HepG2 (cell line): Measurements from ENCODE around the gene DUSP9. TPM values are rescaled to one million over a fixed set of nuclear protein-coding genes. Genes with fewer than 3 reads are reported as not detected.

Source experiments
- GABPB1 ChIP-seq: IDR thresholded peaks from 2 replicates; pipeline ENCODE4 v1.6.1; 2016; ENCODE audit warnings: mild to moderate bottlenecking, missing genetic modification reagents, moderate library complexity, missing compliant biosample characterization
- PITX1 ChIP-seq: sonication (generic); formaldehyde crosslinking; IDR thresholded peaks from 2 replicates; pipeline ENCODE4 v1.5.1; 2020; ENCODE audit warnings: mild to moderate bottlenecking, missing genetic modification reagents
- RXRB ChIP-seq: IDR thresholded peaks from 2 replicates; pipeline ENCODE4 v1.6.1; 2016; ENCODE audit warnings: borderline replicate concordance, missing genetic modification reagents, missing compliant biosample characterization
- ZBTB7B ChIP-seq: sonication (generic); formaldehyde crosslinking; IDR thresholded peaks from 2 replicates; pipeline ENCODE4 v1.4.0; 2020; ENCODE audit warnings: missing genetic modification reagents
- ZC3H4 ChIP-seq: sonication (generic); formaldehyde crosslinking; IDR thresholded peaks from 2 replicates; pipeline ENCODE4 v1.4.0; 2020; ENCODE audit warnings: missing genetic modification reagents, borderline replicate concordance
- ZFY ChIP-seq: sonication (generic); formaldehyde crosslinking; IDR thresholded peaks from 2 replicates; pipeline ENCODE4 v1.4.0; 2020; ENCODE audit warnings: missing genetic modification reagents
- polyA plus RNA-seq, 8 experiments: library from polyadenylated mRNA; depleted of rRNA in 3 of 8; stranded (reverse) in 7 of 8; unstranded in 1 of 8; fragments of >200 nt; fragmentation: Illumina TruSeq in 4 of 8; extraction: Trizol in 4 of 8; gene quantifications; 2 replicates each; pipeline versions ENCODE4 v1.2.1 to v1.2.3, GENCODE V29; 2011 to 2016; ENCODE audit warnings: low read depth in 4 of 8, missing spikeins in 1 of 8, mixed read lengths in 1 of 8; ENCODE audit not compliant: insufficient read depth in 1 of 8
- total RNA-seq, 5 experiments: library from RNA; depleted of rRNA; stranded (reverse); fragments of >200 nt; fragmentation: Illumina TruSeq; extraction: Trizol; gene quantifications; 2 replicates each; pipeline ENCODE4 v1.2.3, GENCODE V29; 2016; ENCODE audit warnings: low read depth in 1 of 5
- TF ChIP-seq, protein P1 (sequence below): sonication (generic); formaldehyde crosslinking; IDR thresholded peaks from one replicate; pipeline ENCODE4 v1.5.1; 2020; ENCODE audit warnings: mild to moderate bottlenecking, missing genetic modification reagents; ENCODE audit errors: not compliant biosample characterization
- TF ChIP-seq, protein P2 (sequence below): IDR thresholded peaks from 2 replicates; pipeline ENCODE4 v1.6.1; 2018; ENCODE audit warnings: missing genetic modification reagents, mild to moderate bottlenecking, missing compliant biosample characterization
- TF ChIP-seq, protein P3 (sequence below): sonication (generic); formaldehyde crosslinking; IDR thresholded peaks from 2 replicates; pipeline ENCODE4 v1.4.0; 2020; ENCODE audit warnings: mild to moderate bottlenecking, missing genetic modification reagents
- TF ChIP-seq, protein P4 (sequence below): sonication (generic); formaldehyde crosslinking; IDR thresholded peaks from 2 replicates; pipeline ENCODE4 v1.5.0; 2020; ENCODE audit warnings: mild to moderate bottlenecking, missing genetic modification reagents, moderate library complexity
- TF ChIP-seq, protein P5 (sequence below): sonication (generic); formaldehyde crosslinking; IDR thresholded peaks from 2 replicates; pipeline ENCODE4 v1.4.0; 2020; ENCODE audit warnings: missing genetic modification reagents

Gene DUSP9
- total and polyA plus RNA-seq, 2 of the 13 experiments (the other 11 are each of a cell fraction or from before 2014, with no cell fraction given), result 235 to 435 TPM

DNA sequence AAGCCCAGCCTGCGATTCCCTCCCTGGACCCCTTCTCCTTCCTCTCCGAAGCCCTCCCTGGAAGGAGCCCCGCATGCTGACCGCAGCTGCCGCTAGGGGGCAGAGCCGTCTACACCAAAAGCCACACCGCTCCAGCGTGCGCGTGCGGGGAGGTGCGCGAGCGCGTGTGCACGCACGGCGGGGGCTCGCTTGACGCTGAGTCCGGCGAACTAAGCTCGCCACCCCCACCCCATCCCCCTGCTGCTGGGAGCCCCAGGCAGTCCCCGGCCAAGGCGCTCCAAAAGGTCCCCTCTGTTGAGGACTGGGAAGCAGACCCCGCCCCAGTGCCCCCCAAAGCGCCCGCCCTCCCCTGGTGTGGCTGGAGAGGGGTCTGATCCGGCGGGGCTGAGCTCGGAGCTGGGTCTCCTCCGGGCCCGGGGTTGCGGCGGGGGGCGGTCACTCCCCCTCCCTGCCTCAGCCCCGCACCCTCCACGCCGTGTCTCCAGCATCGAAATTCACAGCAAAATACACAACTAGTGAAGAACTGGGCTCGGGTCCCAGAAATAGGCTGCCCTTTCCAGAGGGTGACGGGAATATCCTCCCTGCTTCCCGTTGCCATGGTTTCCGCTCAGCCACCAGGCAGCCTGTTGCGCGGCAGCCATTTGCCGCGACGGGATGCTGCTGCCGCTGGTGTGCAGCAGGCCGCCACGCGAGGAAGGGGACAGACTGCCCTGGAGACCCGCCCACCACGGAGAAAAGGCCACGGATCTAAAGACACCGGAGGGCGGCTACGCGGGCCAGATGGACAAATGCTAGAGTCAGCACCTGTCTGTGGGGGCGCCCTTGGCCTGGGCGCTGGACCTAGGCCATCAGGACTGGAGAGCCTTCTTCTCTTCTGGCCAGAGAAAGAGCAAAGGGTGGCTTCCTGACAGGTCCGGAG, 36.8 kb upstream of the DUSP9 start (continued):
- no peak for TF ChIP-seq ZC3H4
- TF ChIP-seq PITX1, result peak; percentile 15; the same call in 1 of the 2 replicates
- TF ChIP-seq, protein P1, sequence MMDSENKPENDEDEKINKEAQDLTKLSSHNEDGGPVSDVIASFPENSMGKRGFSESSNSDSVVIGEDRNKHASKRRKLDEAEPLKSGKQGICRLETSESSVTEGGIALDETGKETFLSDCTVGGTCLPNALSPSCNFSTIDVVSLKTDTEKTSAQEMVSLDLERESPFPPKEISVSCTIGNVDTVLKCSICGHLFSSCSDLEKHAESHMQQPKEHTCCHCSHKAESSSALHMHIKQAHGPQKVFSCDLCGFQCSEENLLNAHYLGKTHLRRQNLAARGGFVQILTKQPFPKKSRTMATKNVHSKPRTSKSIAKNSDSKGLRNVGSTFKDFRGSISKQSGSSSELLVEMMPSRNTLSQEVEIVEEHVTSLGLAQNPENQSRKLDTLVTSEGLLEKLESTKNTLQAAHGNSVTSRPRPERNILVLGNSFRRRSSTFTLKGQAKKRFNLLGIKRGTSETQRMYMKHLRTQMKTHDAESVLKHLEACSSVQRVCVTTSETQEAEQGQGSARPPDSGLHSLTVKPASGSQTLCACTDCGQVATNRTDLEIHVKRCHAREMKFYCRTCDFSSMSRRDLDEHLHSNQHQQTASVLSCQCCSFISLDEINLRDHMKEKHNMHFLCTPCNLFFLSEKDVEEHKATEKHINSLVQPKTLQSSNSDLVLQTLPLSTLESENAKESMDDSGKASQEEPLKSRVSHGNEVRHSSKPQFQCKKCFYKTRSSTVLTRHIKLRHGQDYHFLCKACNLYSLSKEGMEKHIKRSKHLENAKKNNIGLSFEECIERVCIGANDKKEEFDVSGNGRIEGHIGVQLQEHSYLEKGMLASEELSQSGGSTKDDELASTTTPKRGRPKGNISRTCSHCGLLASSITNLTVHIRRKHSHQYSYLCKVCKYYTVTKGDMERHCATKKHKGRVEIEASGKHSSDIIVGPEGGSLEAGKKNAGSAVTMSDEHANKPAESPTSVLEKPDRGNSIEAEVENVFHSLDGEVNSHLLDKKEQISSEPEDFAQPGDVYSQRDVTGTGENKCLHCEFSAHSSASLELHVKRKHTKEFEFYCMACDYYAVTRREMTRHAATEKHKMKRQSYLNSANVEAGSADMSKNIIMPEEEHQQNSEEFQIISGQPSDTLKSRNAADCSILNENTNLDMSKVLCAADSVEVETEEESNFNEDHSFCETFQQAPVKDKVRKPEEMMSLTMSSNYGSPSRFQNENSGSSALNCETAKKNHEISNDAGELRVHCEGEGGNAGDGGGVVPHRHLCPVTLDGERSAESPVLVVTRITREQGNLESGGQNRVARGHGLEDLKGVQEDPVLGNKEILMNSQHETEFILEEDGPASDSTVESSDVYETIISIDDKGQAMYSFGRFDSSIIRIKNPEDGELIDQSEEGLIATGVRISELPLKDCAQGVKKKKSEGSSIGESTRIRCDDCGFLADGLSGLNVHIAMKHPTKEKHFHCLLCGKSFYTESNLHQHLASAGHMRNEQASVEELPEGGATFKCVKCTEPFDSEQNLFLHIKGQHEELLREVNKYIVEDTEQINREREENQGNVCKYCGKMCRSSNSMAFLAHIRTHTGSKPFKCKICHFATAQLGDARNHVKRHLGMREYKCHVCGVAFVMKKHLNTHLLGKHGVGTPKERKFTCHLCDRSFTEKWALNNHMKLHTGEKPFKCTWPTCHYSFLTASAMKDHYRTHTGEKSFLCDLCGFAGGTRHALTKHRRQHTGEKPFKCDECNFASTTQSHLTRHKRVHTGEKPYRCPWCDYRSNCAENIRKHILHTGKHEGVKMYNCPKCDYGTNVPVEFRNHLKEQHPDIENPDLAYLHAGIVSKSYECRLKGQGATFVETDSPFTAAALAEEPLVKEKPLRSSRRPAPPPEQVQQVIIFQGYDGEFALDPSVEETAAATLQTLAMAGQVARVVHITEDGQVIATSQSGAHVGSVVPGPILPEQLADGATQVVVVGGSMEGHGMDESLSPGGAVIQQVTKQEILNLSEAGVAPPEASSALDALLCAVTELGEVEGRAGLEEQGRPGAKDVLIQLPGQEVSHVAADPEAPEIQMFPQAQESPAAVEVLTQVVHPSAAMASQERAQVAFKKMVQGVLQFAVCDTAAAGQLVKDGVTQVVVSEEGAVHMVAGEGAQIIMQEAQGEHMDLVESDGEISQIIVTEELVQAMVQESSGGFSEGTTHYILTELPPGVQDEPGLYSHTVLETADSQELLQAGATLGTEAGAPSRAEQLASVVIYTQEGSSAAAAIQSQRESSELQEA (CRISPR knock-in tag), result no peak
- TF ChIP-seq RXRB, result peak; percentile 50; the same call in 1 of the 2 replicates
- TF ChIP-seq ZFY, result peak; percentile 44; the same call in 1 of the 2 replicates
- TF ChIP-seq, protein P2, sequence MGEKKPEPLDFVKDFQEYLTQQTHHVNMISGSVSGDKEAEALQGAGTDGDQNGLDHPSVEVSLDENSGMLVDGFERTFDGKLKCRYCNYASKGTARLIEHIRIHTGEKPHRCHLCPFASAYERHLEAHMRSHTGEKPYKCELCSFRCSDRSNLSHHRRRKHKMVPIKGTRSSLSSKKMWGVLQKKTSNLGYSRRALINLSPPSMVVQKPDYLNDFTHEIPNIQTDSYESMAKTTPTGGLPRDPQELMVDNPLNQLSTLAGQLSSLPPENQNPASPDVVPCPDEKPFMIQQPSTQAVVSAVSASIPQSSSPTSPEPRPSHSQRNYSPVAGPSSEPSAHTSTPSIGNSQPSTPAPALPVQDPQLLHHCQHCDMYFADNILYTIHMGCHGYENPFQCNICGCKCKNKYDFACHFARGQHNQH, result peak; percentile 47; the same call in 1 of the 2 replicates
- TF ChIP-seq, protein P3, sequence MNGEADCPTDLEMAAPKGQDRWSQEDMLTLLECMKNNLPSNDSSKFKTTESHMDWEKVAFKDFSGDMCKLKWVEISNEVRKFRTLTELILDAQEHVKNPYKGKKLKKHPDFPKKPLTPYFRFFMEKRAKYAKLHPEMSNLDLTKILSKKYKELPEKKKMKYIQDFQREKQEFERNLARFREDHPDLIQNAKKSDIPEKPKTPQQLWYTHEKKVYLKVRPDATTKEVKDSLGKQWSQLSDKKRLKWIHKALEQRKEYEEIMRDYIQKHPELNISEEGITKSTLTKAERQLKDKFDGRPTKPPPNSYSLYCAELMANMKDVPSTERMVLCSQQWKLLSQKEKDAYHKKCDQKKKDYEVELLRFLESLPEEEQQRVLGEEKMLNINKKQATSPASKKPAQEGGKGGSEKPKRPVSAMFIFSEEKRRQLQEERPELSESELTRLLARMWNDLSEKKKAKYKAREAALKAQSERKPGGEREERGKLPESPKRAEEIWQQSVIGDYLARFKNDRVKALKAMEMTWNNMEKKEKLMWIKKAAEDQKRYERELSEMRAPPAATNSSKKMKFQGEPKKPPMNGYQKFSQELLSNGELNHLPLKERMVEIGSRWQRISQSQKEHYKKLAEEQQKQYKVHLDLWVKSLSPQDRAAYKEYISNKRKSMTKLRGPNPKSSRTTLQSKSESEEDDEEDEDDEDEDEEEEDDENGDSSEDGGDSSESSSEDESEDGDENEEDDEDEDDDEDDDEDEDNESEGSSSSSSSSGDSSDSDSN (CRISPR knock-in tag), result peak; percentile 58
- peak; percentile 53; the same call in 1 of the 2 replicates for TF ChIP-seq GABPB1 (CRISPR knock-in tag)
- TF ChIP-seq ZBTB7B, result peak; percentile 81
- TF ChIP-seq, protein P4, sequence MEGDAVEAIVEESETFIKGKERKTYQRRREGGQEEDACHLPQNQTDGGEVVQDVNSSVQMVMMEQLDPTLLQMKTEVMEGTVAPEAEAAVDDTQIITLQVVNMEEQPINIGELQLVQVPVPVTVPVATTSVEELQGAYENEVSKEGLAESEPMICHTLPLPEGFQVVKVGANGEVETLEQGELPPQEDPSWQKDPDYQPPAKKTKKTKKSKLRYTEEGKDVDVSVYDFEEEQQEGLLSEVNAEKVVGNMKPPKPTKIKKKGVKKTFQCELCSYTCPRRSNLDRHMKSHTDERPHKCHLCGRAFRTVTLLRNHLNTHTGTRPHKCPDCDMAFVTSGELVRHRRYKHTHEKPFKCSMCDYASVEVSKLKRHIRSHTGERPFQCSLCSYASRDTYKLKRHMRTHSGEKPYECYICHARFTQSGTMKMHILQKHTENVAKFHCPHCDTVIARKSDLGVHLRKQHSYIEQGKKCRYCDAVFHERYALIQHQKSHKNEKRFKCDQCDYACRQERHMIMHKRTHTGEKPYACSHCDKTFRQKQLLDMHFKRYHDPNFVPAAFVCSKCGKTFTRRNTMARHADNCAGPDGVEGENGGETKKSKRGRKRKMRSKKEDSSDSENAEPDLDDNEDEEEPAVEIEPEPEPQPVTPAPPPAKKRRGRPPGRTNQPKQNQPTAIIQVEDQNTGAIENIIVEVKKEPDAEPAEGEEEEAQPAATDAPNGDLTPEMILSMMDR (CRISPR knock-in tag), result peak; percentile 94
- TF ChIP-seq, protein P5, sequence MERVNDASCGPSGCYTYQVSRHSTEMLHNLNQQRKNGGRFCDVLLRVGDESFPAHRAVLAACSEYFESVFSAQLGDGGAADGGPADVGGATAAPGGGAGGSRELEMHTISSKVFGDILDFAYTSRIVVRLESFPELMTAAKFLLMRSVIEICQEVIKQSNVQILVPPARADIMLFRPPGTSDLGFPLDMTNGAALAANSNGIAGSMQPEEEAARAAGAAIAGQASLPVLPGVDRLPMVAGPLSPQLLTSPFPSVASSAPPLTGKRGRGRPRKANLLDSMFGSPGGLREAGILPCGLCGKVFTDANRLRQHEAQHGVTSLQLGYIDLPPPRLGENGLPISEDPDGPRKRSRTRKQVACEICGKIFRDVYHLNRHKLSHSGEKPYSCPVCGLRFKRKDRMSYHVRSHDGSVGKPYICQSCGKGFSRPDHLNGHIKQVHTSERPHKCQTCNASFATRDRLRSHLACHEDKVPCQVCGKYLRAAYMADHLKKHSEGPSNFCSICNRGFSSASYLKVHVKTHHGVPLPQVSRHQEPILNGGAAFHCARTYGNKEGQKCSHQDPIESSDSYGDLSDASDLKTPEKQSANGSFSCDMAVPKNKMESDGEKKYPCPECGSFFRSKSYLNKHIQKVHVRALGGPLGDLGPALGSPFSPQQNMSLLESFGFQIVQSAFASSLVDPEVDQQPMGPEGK (CRISPR knock-in tag), result peak; percentile 84
